ENCODE results near the gene NEK7. TPM values are rescaled to one million over a fixed set of nuclear protein-coding genes. Genes with fewer than 3 reads are reported as not detected.
"Not testable (repeated sequence)": the region's sequence is repeated elsewhere in the genome, so short reads cannot be mapped to it uniquely, and the experiment has no call there.

NEK7 gene
- total and polyA plus RNA-seq, 4 experiments from 2014 or later, result 53.5 to 63.8 (median 57.2) TPM

- no peak for DNase-seq
- no peak overlapping the region for H3K4me3 ChIP-seq (ENCODE audit: low read length in 2 of 2)
- no peak overlapping the region for H3K27ac ChIP-seq (ENCODE audit: low read depth, low read length)
- no peaks in the 10 kb centered on the region for H3K4me1 ChIP-seq (ENCODE audit: insufficient read depth, low read length)
- ChIA-PET CTCF (ENCODE audit: partially characterized antibody) (no interaction called here), POLR2A (ENCODE audit: partially characterized antibody) (no interaction called here)
- Mint-ChIP-seq H3K36me3 (no peaks in the 10 kb centered on the region), H3K27ac (no peak overlapping the region), H3K27me3 (peaks cover 1 to 2% of the 10 kb centered on the region in 2 donors), H3K4me3 (no peak overlapping the region), H3K9me3 (no peaks in the 10 kb centered on the region), H3K4me1 (no peaks in the 10 kb centered on the region)
- H3K27me3 ChIP-seq (ENCODE audit: insufficient read depth, low read length), result no peaks in the 10 kb centered on the region
- intact Hi-C loops (cut with micrococcal nuclease), result no loop called here
- no peaks in the 10 kb centered on the region for H3K36me3 ChIP-seq (ENCODE audit: insufficient read depth, low read length)
- no peaks in the 10 kb centered on the region for H3K9me3 ChIP-seq (ENCODE audit: control insufficient read depth in 1 of 2, low read length in 2 of 2)
Measured at GRCh38 chr1:198125995-198126735, 30.6 kb upstream of the NEK7 start.

GRCh38 chr1:198128533-198128932 lies 28.3 kb upstream of the NEK7 start:
- H3K27me3 ChIP-seq (ENCODE audit: insufficient read depth, low read length), result no peaks in the 10 kb centered on the region
- peaks cover 0 to 2% of the 10 kb centered on the region in 2 donors for H3K27me3 Mint-ChIP-seq
- intact Hi-C loops (cut with micrococcal nuclease), result no loop called here
- no peak overlapping the region for H3K27ac Mint-ChIP-seq
- H3K36me3 ChIP-seq (ENCODE audit: insufficient read depth, low read length), result no peaks in the 10 kb centered on the region
- no peaks in the 10 kb centered on the region for H3K4me1 Mint-ChIP-seq
- no peak overlapping the region for H3K4me3 ChIP-seq (ENCODE audit: low read length in 2 of 2)
- POLR2A ChIA-PET (ENCODE audit: partially characterized antibody), result no interaction called here
- H3K9me3 Mint-ChIP-seq, result peaks cover 0 to 3% (median 0%) of the 10 kb centered on the region in 8 donors
- no peaks in the 10 kb centered on the region for H3K9me3 ChIP-seq (ENCODE audit: control insufficient read depth in 1 of 2, low read length in 2 of 2)
- no peak overlapping the region for H3K27ac ChIP-seq (ENCODE audit: low read depth, low read length)
- H3K36me3 Mint-ChIP-seq, result no peaks in the 10 kb centered on the region
- H3K4me1 ChIP-seq (ENCODE audit: insufficient read depth, low read length), result no peaks in the 10 kb centered on the region
- no peak overlapping the region for H3K4me3 Mint-ChIP-seq
- DNase-seq, result no peak
- CTCF ChIA-PET (ENCODE audit: partially characterized antibody), result no interaction called here

GRCh38 chr1:198130053-198130452 lies 26.7 kb upstream of the NEK7 start:
- H3K27ac Mint-ChIP-seq; H3K9me3 Mint-ChIP-seq; H3K4me1 ChIP-seq (ENCODE audit: insufficient read depth, low read length); DNase-seq; H3K27me3 ChIP-seq (ENCODE audit: insufficient read depth, low read length); H3K9me3 ChIP-seq (ENCODE audit: control insufficient read depth in 1 of 2, low read length in 2 of 2); intact Hi-C loops (cut with micrococcal nuclease); POLR2A ChIA-PET (ENCODE audit: partially characterized antibody); H3K27me3 Mint-ChIP-seq; H3K27ac ChIP-seq (ENCODE audit: low read depth, low read length); CTCF ChIA-PET (ENCODE audit: partially characterized antibody); H3K4me3 ChIP-seq (ENCODE audit: low read length in 2 of 2); H3K36me3 Mint-ChIP-seq; H3K4me3 Mint-ChIP-seq; H3K36me3 ChIP-seq (ENCODE audit: insufficient read depth, low read length); H3K4me1 Mint-ChIP-seq: not testable (repeated sequence)

GRCh38 chr1:198132060-198132781 lies 24.6 kb upstream of the NEK7 start:
- no peaks in the 10 kb centered on the region for H3K4me1 ChIP-seq (ENCODE audit: insufficient read depth, low read length)
- H3K27ac Mint-ChIP-seq, result peak overlapping the region in 1 of 7 donors; percentile 62
- H3K4me1 Mint-ChIP-seq, result no peaks in the 10 kb centered on the region
- no peaks in the 10 kb centered on the region for H3K36me3 Mint-ChIP-seq
- ChIA-PET POLR2A (ENCODE audit: partially characterized antibody) (no interaction called here), CTCF (ENCODE audit: partially characterized antibody) (no interaction called here)
- H3K36me3 ChIP-seq (ENCODE audit: insufficient read depth, low read length), result no peaks in the 10 kb centered on the region
- peaks cover 0 to 2% of the 10 kb centered on the region in 2 donors for H3K27me3 Mint-ChIP-seq
- intact Hi-C loops (cut with micrococcal nuclease), result no loop called here
- peaks cover 0 to 9% (median 3%) of the 10 kb centered on the region in 8 donors for H3K9me3 Mint-ChIP-seq
- no peaks in the 10 kb centered on the region for H3K27me3 ChIP-seq (ENCODE audit: insufficient read depth, low read length)
- no peak overlapping the region for H3K27ac ChIP-seq (ENCODE audit: low read depth, low read length)
- H3K9me3 ChIP-seq (ENCODE audit: control insufficient read depth in 1 of 2, low read length in 2 of 2), result no peaks in the 10 kb centered on the region
- no peak overlapping the region for H3K4me3 ChIP-seq (ENCODE audit: low read length in 2 of 2)
- DNase-seq, result no peak
- H3K4me3 Mint-ChIP-seq, result no peak overlapping the region

- Mint-ChIP-seq H3K9me3 (peaks cover 0 to 9% (median 3%) of the 10 kb centered on the region in 8 donors), H3K27me3 (no peaks in the 10 kb centered on the region), H3K27ac (no peak overlapping the region), H3K4me1 (no peaks in the 10 kb centered on the region), H3K36me3 (no peaks in the 10 kb centered on the region), H3K4me3 (no peak overlapping the region)
- ChIA-PET POLR2A (ENCODE audit: partially characterized antibody) (no interaction called here), CTCF (ENCODE audit: partially characterized antibody) (no interaction called here)
- H3K4me1 ChIP-seq (ENCODE audit: insufficient read depth, low read length), result no peaks in the 10 kb centered on the region
- intact Hi-C loops (cut with micrococcal nuclease), result no loop called here
- no peaks in the 10 kb centered on the region for H3K9me3 ChIP-seq (ENCODE audit: control insufficient read depth in 1 of 2, low read length in 2 of 2)
- no peaks in the 10 kb centered on the region for H3K27me3 ChIP-seq (ENCODE audit: insufficient read depth, low read length)
- no peak for DNase-seq
- no peaks in the 10 kb centered on the region for H3K36me3 ChIP-seq (ENCODE audit: insufficient read depth, low read length)
- no peak overlapping the region for H3K4me3 ChIP-seq (ENCODE audit: low read length in 2 of 2)
- H3K27ac ChIP-seq (ENCODE audit: low read depth, low read length), result no peak overlapping the region
Measured at GRCh38 chr1:198134252-198134651, 22.5 kb upstream of the NEK7 start.

GRCh38 chr1:198135366-198135765 lies 21.4 kb upstream of the NEK7 start:
- H3K9me3 ChIP-seq (ENCODE audit: control insufficient read depth in 1 of 2, low read length in 2 of 2), result no peaks in the 10 kb centered on the region
- CTCF ChIA-PET (ENCODE audit: partially characterized antibody), result no interaction called here
- DNase-seq, result no peak
- POLR2A ChIA-PET (ENCODE audit: partially characterized antibody), result no interaction called here
- peaks cover 2 to 9% (median 4%) of the 10 kb centered on the region in 8 donors for H3K9me3 Mint-ChIP-seq
- no peaks in the 10 kb centered on the region for H3K36me3 Mint-ChIP-seq
- no peak overlapping the region for H3K4me3 ChIP-seq (ENCODE audit: low read length in 2 of 2)
- H3K27ac ChIP-seq (ENCODE audit: low read depth, low read length), result no peak overlapping the region
- H3K4me1 Mint-ChIP-seq, result no peaks in the 10 kb centered on the region
- H3K27me3 ChIP-seq (ENCODE audit: insufficient read depth, low read length), result no peaks in the 10 kb centered on the region
- no peak overlapping the region for H3K27ac Mint-ChIP-seq
- intact Hi-C loops (cut with micrococcal nuclease), result no loop called here
- H3K27me3 Mint-ChIP-seq, result no peaks in the 10 kb centered on the region
- H3K36me3 ChIP-seq (ENCODE audit: insufficient read depth, low read length), result no peaks in the 10 kb centered on the region
- no peak overlapping the region for H3K4me3 Mint-ChIP-seq
- H3K4me1 ChIP-seq (ENCODE audit: insufficient read depth, low read length), result no peaks in the 10 kb centered on the region

GRCh38 chr1:198141668-198142351 lies 15.0 kb upstream of the NEK7 start:
- CTCF ChIA-PET (ENCODE audit: partially characterized antibody), result no interaction called here
- H3K4me3 ChIP-seq (ENCODE audit: low read length in 2 of 2), result no peak overlapping the region
- H3K27me3 Mint-ChIP-seq, result peaks cover 0 to 2% of the 10 kb centered on the region in 2 donors
- H3K4me3 Mint-ChIP-seq, result no peak overlapping the region
- H3K27ac Mint-ChIP-seq, result no peak overlapping the region
- no peaks in the 10 kb centered on the region for H3K4me1 ChIP-seq (ENCODE audit: insufficient read depth, low read length)
- intact Hi-C loops (cut with micrococcal nuclease), result loop anchor here (5.0 kb wide), 1 partner anchor 40 kb away; no protein-coding TSS in a partner anchor
- POLR2A ChIA-PET (ENCODE audit: partially characterized antibody), result no interaction called here
- no peak overlapping the region for H3K27ac ChIP-seq (ENCODE audit: low read depth, low read length)
- peaks cover 0 to 3% (median under 1%) of the 10 kb centered on the region in 8 donors for H3K9me3 Mint-ChIP-seq
- H3K36me3 Mint-ChIP-seq, result no peaks in the 10 kb centered on the region
- H3K27me3 ChIP-seq (ENCODE audit: insufficient read depth, low read length), result no peaks in the 10 kb centered on the region
- H3K4me1 Mint-ChIP-seq, result peaks cover 0 to 4% (median 2%) of the 10 kb centered on the region in 4 donors
- no peak for DNase-seq
- H3K9me3 ChIP-seq (ENCODE audit: control insufficient read depth in 1 of 2, low read length in 2 of 2), result no peaks in the 10 kb centered on the region
- H3K36me3 ChIP-seq (ENCODE audit: insufficient read depth, low read length), result no peaks in the 10 kb centered on the region
